ENCODE data around the gene HOXC9. TPM values are rescaled to one million over a fixed set of nuclear protein-coding genes. Genes with fewer than 3 reads are reported as not detected.

The HOXC9 gene
- total and polyA plus RNA-seq, 2 donors = 0.73 to 1.8 TPM

DNA sequence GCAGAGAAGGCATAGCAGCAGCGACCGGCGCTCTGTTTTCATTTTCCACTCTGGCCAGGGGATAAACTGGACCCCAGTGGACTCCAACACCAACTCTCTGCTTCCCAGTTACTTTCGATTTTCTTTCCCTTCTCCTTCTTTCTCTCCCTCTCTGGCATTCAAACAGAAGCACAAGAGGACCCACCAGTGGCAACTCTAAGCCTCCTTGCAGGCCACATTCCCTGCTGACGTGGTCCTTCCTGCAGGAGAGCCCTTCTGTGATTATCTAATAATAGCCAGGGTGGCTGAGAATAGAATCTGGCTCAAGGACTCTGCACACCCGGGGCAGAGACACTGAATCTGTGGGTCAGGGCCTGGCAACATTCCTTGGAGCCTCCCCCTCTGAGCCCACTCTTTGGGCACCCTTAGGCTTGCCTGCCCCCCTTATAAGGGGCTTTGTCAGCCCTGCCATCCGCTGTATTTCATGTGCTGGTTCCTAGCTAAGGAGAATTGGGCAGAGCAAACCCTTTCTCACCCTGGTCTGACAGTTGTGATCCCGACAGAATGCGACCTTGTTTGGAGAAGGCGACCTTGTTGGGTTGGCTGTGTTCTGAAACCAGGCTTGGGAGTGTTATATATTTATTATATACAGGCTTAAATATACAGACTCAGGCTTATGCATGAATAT is 20.1 kb downstream of the HOXC9 start:
- Histone ChIP-seq H3K27ac (ENCODE audit: low read depth) (no peak overlapping the region), H3K4me1 (ENCODE audit: insufficient read depth) (no peaks in the 10 kb centered on the region), H3K4me3 (ENCODE audit: low read depth, low read length) (no peak overlapping the region), H3K36me3 (ENCODE audit: insufficient read depth) (no peaks in the 10 kb centered on the region)
- 40% methylated on average over 10 of the region's 10 CpGs for WGBS
- no peak for DNase-seq (ENCODE audit: extremely low spot score)

DNA sequence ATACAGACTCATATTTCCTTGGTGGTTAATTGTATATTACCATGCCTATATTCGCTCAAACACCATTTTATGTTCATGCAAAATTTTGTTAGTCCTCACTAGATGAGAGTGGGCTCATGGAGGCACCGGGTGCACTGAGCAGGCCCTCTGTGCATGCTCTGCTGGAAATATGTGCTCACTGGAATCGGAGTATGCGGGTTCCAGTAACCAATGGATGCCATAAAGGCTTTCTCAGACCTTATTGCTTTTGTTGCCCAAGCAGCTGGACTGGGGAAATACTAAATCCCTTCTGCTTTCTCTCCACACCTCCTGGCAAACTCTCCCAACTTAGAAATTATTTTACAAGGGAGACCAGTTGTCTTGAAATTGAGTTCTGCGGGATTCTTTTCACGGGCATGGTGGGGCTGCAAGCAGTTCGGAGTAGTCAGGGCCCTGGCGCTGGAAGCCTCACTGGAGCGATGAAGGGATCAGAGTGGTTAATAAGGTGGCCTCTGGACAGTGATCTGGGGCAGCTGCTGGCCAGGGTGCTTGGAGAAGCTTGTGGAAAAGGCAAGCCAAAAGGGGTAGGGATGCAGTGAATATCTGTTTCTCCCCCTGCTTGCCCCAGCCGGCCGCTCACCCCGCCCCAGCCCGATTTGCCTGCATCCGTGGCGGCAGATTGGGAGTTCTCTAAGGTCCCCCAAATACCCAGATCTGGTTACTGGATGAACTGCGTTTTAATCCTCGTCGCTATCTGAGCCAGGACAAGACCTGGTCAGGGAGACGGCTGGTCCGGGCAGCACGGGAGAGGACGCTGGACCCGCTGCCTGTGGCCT is 20.8 kb downstream of the HOXC9 start:
- no peak overlapping the region for H3K4me3 ChIP-seq (ENCODE audit: low read depth, low read length)
- H3K4me1 ChIP-seq (ENCODE audit: insufficient read depth) = no peaks in the 10 kb centered on the region
- 48% methylated on average over 23 of the region's 23 CpGs for WGBS
- no peaks in the 10 kb centered on the region for H3K36me3 ChIP-seq (ENCODE audit: insufficient read depth)
- DNase-seq (ENCODE audit: extremely low spot score) = no peak
- H3K27ac ChIP-seq (ENCODE audit: low read depth) = no peak overlapping the region

DNA sequence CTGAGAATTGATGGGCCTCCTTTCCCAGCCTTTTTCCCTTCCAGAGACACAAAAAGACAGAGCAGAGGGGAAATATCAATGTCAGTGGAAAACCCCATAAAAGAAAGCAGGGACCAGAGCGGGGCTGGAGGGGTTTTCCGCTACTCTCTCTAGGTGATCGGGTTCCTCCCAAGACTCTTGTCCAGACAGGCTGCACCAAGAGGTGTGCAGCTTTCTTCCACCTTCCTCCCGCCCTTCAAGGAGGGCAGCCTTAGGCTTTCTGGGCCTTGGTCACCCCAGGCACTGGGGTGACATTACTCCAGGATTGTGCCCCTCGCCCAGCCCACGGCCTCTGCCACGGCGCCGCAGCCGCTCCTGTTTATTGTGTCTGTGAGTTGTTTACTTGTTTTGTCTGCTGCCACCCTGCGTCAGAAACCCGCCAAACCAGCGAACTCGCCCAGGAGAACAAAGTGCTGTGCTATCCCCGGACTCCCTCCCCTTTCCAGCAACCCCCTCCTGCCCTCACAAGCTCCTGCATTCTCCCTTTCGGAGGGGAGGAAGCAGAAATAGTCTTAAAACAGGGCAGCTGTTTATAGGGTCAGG is 21.6 kb downstream of the HOXC9 start:
- 26% methylated on average over 16 of the region's 16 CpGs for WGBS
- no peak overlapping the region for H3K4me3 ChIP-seq (ENCODE audit: low read depth, low read length)
- no peak overlapping the region for H3K27ac ChIP-seq (ENCODE audit: low read depth)
- no peaks in the 10 kb centered on the region for H3K4me1 ChIP-seq (ENCODE audit: insufficient read depth)
- DNase-seq (ENCODE audit: extremely low spot score) = no peak
- H3K36me3 ChIP-seq (ENCODE audit: insufficient read depth) = no peaks in the 10 kb centered on the region

DNA sequence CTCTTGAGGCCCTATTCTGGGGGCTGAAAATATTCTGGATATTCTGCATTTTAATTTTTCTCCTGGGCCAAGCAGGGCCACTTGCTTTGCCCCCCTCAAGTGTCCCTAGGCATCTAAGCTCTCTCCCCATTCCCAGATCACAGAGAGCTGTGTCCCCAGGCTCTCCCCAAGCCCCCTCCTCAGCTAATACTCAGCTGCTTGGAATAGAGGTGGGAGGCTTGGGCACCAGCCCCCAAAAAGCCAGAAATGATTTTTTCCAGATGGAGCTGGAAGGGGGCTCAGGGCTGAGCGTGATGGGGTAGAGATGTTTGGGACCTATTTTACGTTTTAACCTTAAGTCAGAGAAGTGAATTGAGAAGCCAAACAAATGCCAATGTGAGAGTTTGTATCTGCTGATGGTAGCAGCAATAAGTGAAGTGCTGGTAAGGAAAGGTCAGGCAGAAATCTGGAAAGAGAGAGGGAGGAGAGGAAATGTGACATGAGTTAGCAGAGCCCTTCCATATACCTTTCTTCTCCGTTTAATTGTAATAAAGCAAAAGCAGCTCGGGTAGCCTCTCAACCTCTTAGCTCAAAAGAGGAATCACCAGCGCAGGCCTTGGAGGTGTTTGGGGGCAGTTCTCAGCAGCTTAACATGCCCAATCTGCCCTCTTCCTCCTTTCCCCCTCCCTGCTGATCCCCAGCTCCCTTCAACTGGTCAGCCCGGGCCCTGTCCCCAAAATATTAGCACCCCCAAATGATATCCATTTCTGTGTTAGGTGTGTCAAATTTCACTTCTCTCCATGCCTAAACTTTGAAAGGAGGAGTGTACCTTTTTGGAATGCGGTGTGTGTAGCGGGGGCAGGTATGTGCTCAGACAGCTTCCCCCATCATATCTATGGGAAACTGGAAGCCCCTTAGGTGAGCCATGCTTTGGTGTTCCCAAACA is 23.3 kb downstream of the HOXC9 start:
- WGBS = 41% methylated on average over 8 of the region's 8 CpGs
- Histone ChIP-seq H3K4me3 (ENCODE audit: low read depth, low read length) (no peak overlapping the region), H3K4me1 (ENCODE audit: insufficient read depth) (no peaks in the 10 kb centered on the region), H3K27ac (ENCODE audit: low read depth) (no peak overlapping the region), H3K36me3 (ENCODE audit: insufficient read depth) (no peaks in the 10 kb centered on the region)
- DNase-seq (ENCODE audit: extremely low spot score) = no peak

DNA sequence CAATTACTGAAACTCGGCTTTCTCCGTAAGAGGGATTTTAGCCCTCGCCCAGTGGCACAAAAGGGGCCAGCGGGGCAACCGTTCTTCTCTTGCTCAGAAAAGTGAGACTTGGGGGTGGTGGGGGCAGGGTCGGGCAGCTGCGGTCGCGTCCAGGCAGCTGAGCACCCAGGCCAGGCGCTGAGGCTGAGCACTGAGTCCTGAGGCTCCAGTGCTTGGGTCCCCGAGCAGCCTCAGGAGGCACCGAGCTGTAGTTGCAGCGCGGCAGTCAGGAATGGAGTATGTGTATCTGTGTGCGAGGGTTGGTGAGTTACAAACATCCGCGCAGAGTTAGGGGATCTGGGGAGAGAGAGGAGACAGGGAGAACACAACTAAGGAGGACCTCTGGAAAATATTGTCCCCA is 24.2 kb downstream of the HOXC9 start:
- DNase-seq (ENCODE audit: extremely low spot score) = no peak
- no peak overlapping the region for H3K27ac ChIP-seq (ENCODE audit: low read depth)
- 21% methylated on average over 17 of the region's 17 CpGs for WGBS
- no peaks in the 10 kb centered on the region for H3K36me3 ChIP-seq (ENCODE audit: insufficient read depth)
- no peaks in the 10 kb centered on the region for H3K4me1 ChIP-seq (ENCODE audit: insufficient read depth)
- H3K4me3 ChIP-seq (ENCODE audit: low read depth, low read length) = no peak overlapping the region

DNA sequence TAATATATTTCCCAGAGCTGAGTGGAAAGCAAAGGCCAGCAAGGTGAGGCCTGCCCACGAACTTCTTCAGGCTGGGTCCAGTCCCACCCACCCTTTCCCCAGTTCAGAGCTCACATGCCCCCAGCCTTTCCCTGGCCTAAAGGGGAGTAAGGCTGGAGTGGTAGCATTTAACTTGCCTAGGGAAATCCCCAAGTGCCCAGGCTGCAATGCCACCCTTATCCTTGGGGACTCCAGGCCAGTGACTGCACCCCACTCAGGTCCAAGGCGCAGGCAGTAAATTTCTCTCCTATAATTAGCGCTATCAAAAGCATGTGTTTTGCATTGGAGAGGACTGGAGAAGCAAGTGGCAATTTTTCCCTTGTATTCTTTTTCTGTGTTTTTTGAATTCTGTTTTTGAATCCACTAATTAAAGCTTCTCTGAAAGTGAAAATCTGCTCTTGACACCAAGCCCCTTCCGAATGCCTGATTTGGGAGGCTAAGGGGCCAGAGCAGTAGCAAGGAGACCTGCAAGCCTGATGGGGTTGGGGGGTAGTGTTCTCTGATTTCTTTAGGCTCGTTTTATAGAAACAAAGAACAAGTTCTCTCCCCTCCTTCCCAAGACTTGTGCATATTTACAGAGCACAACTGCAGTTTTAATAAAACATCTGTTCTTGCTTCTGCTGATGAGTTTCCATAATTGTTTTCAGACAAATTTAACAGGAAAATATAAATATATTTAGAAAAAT is 24.8 kb downstream of the HOXC9 start:
- Histone ChIP-seq H3K36me3 (ENCODE audit: insufficient read depth) (no peaks in the 10 kb centered on the region), H3K4me3 (ENCODE audit: low read depth, low read length) (no peak overlapping the region), H3K4me1 (ENCODE audit: insufficient read depth) (no peaks in the 10 kb centered on the region), H3K27ac (ENCODE audit: low read depth) (no peak overlapping the region)
- DNase-seq (ENCODE audit: extremely low spot score) = no peak
- WGBS = 36% methylated on average over 5 of the region's 5 CpGs

DNA sequence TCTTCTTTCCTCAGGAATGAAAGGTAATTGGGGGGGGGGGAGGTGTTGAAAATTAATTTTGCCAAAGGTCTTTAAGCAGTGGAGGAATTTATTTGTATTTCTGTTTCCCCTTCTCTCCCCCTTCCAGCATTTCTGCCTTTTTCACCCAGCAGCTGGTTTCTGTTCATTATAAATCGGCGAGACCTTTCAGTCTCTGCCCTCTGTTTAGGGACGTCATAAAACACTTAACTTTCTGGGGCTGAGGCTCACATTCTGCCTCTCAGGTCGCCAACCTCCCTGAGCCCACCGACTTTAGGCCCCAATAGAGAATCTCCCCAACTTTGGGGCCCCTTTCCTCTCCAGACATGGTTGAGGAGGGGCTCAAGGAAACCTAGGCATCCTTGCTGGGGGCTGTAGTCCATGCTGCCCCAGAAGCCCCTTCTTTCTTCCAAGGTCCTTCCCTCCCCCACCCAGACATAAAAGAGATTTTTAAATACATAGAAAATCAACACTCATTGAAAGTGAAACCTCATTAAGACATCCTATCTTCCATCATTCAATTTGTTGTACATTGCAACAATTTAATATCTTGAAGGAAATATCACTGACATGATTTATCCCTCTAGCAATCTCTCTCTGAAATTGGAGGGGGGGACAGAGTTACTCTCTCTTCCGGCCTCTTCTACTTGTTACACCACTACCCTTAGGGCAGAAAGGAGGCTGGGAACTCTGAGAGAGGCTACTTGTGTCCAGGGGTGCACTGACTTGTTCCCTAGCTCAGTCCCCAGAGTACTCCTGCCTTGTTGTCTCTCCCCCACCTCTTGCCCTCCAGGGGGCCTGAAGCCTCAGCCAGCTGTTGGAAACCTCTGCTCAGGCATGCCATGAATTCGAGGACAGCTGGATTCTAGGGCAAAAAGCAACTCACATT is 25.8 kb downstream of the HOXC9 start:
- no peak overlapping the region for H3K4me3 ChIP-seq (ENCODE audit: low read depth, low read length)
- DNase-seq (ENCODE audit: extremely low spot score) = no peak
- H3K36me3 ChIP-seq (ENCODE audit: insufficient read depth) = no peaks in the 10 kb centered on the region
- H3K4me1 ChIP-seq (ENCODE audit: insufficient read depth) = no peaks in the 10 kb centered on the region
- H3K27ac ChIP-seq (ENCODE audit: low read depth) = no peak overlapping the region
- WGBS = 23% methylated on average over 7 of the region's 7 CpGs

DNA sequence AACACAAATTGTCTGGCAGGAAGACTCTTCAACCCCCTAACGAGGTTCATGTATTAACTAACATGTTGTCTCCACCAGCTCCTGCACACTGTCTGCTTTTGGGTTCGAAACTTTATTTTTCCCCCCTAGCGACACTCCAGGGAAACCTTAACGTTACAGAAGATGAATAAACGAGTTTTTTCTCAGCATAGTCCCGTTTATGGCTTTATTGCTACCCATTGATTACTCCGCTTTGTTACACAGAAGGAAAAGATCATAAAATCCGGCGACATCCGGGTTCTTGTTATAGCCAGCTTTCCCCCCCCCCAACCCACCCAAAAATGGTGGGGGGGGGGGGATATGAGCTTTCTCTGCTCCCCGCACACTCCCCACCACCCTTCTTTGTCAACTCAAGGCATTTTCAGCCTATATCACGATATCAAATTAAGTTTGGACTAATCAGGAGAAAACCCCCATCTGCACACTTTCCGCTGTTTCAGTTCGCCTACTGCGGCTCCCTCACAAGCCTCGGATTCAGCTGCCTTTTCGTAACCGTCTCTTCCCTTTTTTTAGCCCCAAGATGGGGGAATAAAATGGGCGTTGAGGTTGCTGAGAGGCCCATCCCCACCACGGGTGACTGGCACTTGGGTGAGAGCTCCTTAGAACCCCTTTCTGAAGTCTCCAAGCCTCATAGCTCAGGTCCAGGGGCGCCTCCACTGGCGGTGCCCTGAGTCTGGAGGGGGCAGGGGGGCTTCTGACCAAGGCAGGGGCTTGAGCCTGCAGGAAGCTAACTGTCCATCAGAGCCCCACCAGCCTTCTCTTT is 26.9 kb downstream of the HOXC9 start:
- no peak overlapping the region for H3K27ac ChIP-seq (ENCODE audit: low read depth)
- H3K4me3 ChIP-seq (ENCODE audit: low read depth, low read length) = no peak overlapping the region
- no peaks in the 10 kb centered on the region for H3K36me3 ChIP-seq (ENCODE audit: insufficient read depth)
- 14% methylated on average over 22 of the region's 22 CpGs for WGBS
- no peak for DNase-seq (ENCODE audit: extremely low spot score)
- no peaks in the 10 kb centered on the region for H3K4me1 ChIP-seq (ENCODE audit: insufficient read depth)

DNA sequence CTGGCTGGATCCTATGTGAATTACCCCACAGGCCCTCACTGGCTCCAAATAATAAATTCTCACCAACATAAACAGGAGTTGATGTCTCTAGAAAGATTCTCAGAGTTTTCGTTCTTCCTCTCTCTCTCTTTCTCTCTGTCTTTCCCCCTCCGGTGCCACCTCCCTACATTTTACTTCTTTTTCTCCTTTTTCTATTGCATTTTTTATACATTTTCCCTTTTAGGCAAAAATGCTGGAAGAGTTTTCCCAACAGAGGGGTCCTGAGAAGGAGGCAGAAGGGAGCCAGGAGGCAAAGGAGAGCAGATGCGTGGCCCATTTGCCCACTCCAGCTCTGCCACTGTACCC is 27.5 kb downstream of the HOXC9 start:
- Histone ChIP-seq H3K4me3 (ENCODE audit: low read depth, low read length) (no peak overlapping the region), H3K4me1 (ENCODE audit: insufficient read depth) (no peaks in the 10 kb centered on the region), H3K27ac (ENCODE audit: low read depth) (no peak overlapping the region), H3K36me3 (ENCODE audit: insufficient read depth) (no peaks in the 10 kb centered on the region)
- no peak for DNase-seq (ENCODE audit: extremely low spot score)
- WGBS = 44% methylated on average over 3 of the region's 3 CpGs

DNA sequence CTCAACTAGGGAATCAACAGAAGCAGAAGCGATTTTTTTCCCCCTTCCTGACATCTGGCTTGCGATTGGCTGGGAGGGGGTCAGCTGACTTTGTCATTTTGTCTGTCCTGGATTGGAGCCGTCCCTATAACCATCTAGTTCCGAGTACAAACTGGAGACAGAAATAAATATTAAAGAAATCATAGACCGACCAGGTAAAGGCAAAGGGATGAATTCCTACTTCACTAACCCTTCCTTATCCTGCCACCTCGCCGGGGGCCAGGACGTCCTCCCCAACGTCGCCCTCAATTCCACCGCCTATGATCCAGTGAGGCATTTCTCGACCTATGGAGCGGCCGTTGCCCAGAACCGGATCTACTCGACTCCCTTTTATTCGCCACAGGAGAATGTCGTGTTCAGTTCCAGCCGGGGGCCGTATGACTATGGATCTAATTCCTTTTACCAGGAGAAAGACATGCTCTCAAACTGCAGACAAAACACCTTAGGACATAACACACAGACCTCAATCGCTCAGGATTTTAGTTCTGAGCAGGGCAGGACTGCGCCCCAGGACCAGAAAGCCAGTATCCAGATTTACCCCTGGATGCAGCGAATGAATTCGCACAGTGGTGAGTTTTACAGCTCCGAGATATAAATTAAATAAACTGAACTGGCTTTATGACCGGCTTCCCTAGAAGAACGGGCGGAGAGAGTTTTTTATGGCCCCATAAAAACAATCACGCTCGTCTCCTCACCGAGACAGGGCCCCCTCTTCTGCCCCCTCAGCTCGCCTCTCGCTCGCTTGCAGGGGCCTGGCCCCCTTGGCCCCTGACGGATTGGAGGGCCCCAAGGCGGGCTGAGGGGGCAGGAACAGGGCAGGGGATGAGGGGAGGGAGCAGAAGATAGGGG is 28.6 kb downstream of the HOXC9 start, which contains the start of gene HOXC6:
Gene HOXC6 (plus strand): TSS at position 127 of the 888 bp plus-strand sequence. CDS start 82 bp downstream, at position 209.
- Histone ChIP-seq H3K36me3 (ENCODE audit: insufficient read depth) (no peaks in the 10 kb centered on the region), H3K27ac (ENCODE audit: low read depth) (no peak within 1 kb of the TSS), H3K4me1 (ENCODE audit: insufficient read depth) (no peaks in the 10 kb centered on the region), H3K4me3 (ENCODE audit: low read depth, low read length) (no peak within 1 kb of the TSS)
- no peak for DNase-seq (ENCODE audit: extremely low spot score)
- WGBS = 5% methylated on average over 36 of the region's 36 CpGs
